Fibroblast of the aortic adventitia (primary cell): ENCODE results near the gene C11orf65. TPM values are rescaled to one million over a fixed set of nuclear protein-coding genes. Genes with fewer than 3 reads are reported as not detected.

Source experiments
- DNase-seq: peaks from one replicate; pipeline ENCODE4 v3.0.0-alpha.2; 2010; ENCODE audit warnings: low read depth
- H3K4me3 ChIP-seq: 2 replicates; pipeline ENCODE4 v1.5.1; 2011; ENCODE audit warnings: low read depth, mild to moderate bottlenecking, control low read depth, low read length, moderate library complexity
- CTCF ChIP-seq: IDR thresholded peaks from 2 replicates; pipeline ENCODE4 v1.5.1; 2011; ENCODE audit warnings: mild to moderate bottlenecking, low read length, control low read depth, inconsistent platforms; ENCODE audit not compliant: insufficient read depth
- total RNA-seq: library from RNA; depleted of rRNA; stranded (reverse); fragments of >200 nt; gene quantifications from 2 replicates; pipeline ENCODE4 v1.2.3, GENCODE V29; 2012; ENCODE audit warnings: low replicate concordance

The C11orf65 gene
- total RNA-seq, 1 donor, result 0.99 TPM

- H3K4me3 ChIP-seq, result no peak overlapping the region
- DNase-seq, result no peak
- no peak for TF ChIP-seq CTCF
These were observed 115.9 kb downstream of the C11orf65 start for GRCh38 chr11:108351468-108351867.

DNA sequence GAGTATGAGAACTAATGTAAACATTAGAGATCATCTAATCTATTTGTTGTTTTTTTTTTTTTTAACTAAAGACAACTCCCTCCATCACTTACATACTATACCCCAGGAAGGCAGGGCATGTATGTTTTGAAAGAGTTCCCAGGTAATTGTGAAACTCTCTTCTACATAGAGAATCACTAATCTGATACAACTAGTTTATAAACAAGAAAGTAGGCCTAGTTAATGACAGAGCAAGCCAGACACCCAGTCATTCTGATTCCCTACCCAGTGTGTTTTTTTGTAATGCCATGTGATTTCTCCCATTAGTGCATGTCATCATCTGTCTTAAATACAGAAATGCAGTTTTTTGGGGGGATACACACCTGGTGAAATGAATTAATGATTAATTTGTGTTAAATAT, 120.9 kb downstream of the C11orf65 start:
- no peak overlapping the region for H3K4me3 ChIP-seq
- no peak for TF ChIP-seq CTCF
- DNase-seq, result no peak

DNA sequence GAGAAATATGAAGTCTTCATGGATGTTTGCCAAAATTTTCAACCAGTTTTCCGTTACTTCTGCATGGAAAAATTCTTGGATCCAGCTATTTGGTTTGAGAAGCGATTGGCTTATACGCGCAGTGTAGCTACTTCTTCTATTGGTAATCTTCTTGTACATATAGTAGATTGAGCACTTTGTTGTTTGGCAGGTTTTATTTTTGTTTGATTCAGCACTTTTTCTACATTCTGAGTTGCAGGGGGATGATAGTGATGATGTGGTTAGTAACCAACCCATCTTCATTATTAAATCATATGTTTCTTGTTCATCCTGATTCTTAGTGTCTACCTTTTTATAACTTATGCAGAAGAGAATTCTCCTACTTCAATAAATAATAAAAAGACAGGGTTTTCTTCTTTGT, 121.6 kb downstream of the C11orf65 start:
- TF ChIP-seq CTCF, result no peak
- H3K4me3 ChIP-seq, result no peak overlapping the region
- no peak for DNase-seq

GRCh38 chr11:108343714-108344113, 123.6 kb downstream of the C11orf65 start:
- H3K4me3 ChIP-seq, result no peak overlapping the region
- TF ChIP-seq CTCF, result no peak
- no peak for DNase-seq

DNA sequence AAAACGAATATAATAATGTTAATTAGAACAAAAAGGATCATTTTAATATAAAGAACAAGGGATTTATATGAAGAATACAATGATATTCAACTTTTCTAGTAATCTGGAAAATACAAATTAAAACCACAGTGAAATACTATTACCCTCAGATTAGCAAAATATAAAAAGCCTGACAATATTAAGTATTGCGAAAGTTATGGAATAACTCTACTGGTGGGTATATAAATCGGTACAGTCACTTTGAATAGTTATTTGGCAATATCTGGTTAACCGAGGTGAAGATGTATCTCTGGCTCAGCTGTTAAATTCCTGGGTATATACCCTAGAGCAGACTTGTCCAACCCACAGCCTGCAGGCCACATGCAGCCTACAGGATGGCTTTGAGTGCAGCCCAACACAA, 125.7 kb downstream of the C11orf65 start:
- H3K4me3 ChIP-seq, result no peak overlapping the region
- DNase-seq, result no peak
- no peak for TF ChIP-seq CTCF

- H3K4me3 ChIP-seq, result no peak overlapping the region
- TF ChIP-seq CTCF, result no peak
- no peak for DNase-seq
These were observed 126.4 kb downstream of the C11orf65 start for GRCh38 chr11:108340973-108341372.

- TF ChIP-seq CTCF, result no peak
- no peak for DNase-seq
- H3K4me3 ChIP-seq, result no peak overlapping the region
These were observed 128.6 kb downstream of the C11orf65 start for GRCh38 chr11:108338750-108339149.
